ENCODE results near the gene ATXN1. TPM values are rescaled to one million over a fixed set of nuclear protein-coding genes. Genes with fewer than 3 reads are reported as not detected.

Gene ATXN1
- total RNA-seq, 1 donor from 2014 or later, result 71.2 TPM

- intact Hi-C loops (cut with DNase I), result no loop called here
- no peaks in the 10 kb centered on the region for H3K9me3 ChIP-seq
- TF ChIP-seq CTCF (IDR thresholded peaks at IDR 0.05), result no peak
- H3K4me1 ChIP-seq, result peaks cover 20% of the 10 kb centered on the region
- no peak overlapping the region for H3K4me3 ChIP-seq
- H3K27ac ChIP-seq, result no peak overlapping the region
- DNase-seq (no peak), ATAC-seq (peak; percentile 63)
- no peaks in the 10 kb centered on the region for H3K27me3 ChIP-seq
- no peaks in the 10 kb centered on the region for H3K36me3 ChIP-seq
Measured at GRCh38 chr6:16483315-16483875, 277.9 kb downstream of the ATXN1 start.

- ATAC-seq, result no peak
- intact Hi-C loops (cut with DNase I), result no loop called here
- no peaks in the 10 kb centered on the region for H3K27me3 ChIP-seq
- H3K9me3 ChIP-seq, result no peaks in the 10 kb centered on the region
- H3K4me3 ChIP-seq, result no peak overlapping the region
- H3K36me3 ChIP-seq, result no peaks in the 10 kb centered on the region
- no peak for TF ChIP-seq CTCF (IDR thresholded peaks at IDR 0.05)
- H3K4me1 ChIP-seq, result peaks cover 20% of the 10 kb centered on the region
- H3K27ac ChIP-seq, result no peak overlapping the region
- DNase-seq, result no peak
Measured at GRCh38 chr6:16482702-16483314, 278.5 kb downstream of the ATXN1 start.

GRCh38 chr6:16481697-16482399 is 279.4 kb downstream of the ATXN1 start:
- H3K27me3 ChIP-seq, result no peaks in the 10 kb centered on the region
- no peak overlapping the region for H3K4me3 ChIP-seq
- H3K36me3 ChIP-seq, result no peaks in the 10 kb centered on the region
- peaks cover 16% of the 10 kb centered on the region for H3K4me1 ChIP-seq
- no peak for DNase-seq
- TF ChIP-seq CTCF (IDR thresholded peaks at IDR 0.05), result no peak
- intact Hi-C loops (cut with DNase I), result no loop called here
- no peaks in the 10 kb centered on the region for H3K9me3 ChIP-seq
- H3K27ac ChIP-seq, result no peak overlapping the region
- no peak for ATAC-seq

- Histone ChIP-seq H3K36me3 (no peaks in the 10 kb centered on the region), H3K27ac (no peak overlapping the region), H3K4me3 (no peak overlapping the region), H3K4me1 (peaks cover 12% of the 10 kb centered on the region), H3K9me3 (no peaks in the 10 kb centered on the region), H3K27me3 (no peaks in the 10 kb centered on the region)
- intact Hi-C loops (cut with DNase I), result no loop called here
- DNase-seq (no peak), ATAC-seq (no peak)
- TF ChIP-seq CTCF (IDR thresholded peaks at IDR 0.05), result no peak
Measured at GRCh38 chr6:16480763-16481560, 280.3 kb downstream of the ATXN1 start.

- intact Hi-C loops (cut with DNase I), result no loop called here
- Histone ChIP-seq H3K9me3 (no peaks in the 10 kb centered on the region), H3K27me3 (no peaks in the 10 kb centered on the region), H3K27ac (no peak overlapping the region), H3K4me3 (no peak overlapping the region), H3K4me1 (peaks cover 14% of the 10 kb centered on the region), H3K36me3 (no peaks in the 10 kb centered on the region)
- ATAC-seq, result peak; percentile 59
- no peak for TF ChIP-seq CTCF (IDR thresholded peaks at IDR 0.05)
- no peak for DNase-seq
Measured at GRCh38 chr6:16477367-16478149, 283.7 kb downstream of the ATXN1 start.

All from upper lobe of right lung (tissue), 1 donor.